Lower lobe of right lung (tissue), 2 donors: ENCODE data around the gene PLA2G4E. TPM values are rescaled to one million over a fixed set of nuclear protein-coding genes. Genes with fewer than 3 reads are reported as not detected.
A peak's percentile ranks its signal among the peaks of the same experiment; 100 is the strongest.

ENCODE experiments used
- ATAC-seq, 2 donors: fragments of 200-7000 bp; cut with Tn5 transposase; one replicate each; pipeline ENCODE4 v1.9.1; 2020 to 2022; ENCODE audit warnings: mild to moderate bottlenecking in 2 of 2, moderate library complexity in 2 of 2
- DNase-seq: peaks from one replicate; pipeline ENCODE4 v3.0.0-alpha.2; 2020
- H3K27ac ChIP-seq: fragments of 200-600 bp; one replicate; pipeline ENCODE4 v1.8.0; 2022
- H3K27me3 ChIP-seq: fragments of 200-600 bp; one replicate; pipeline ENCODE4 v1.8.0; 2022; ENCODE audit warnings: low read depth
- H3K36me3 ChIP-seq: fragments of 200-600 bp; one replicate; pipeline ENCODE4 v1.8.0; 2022; ENCODE audit warnings: mild to moderate bottlenecking
- H3K4me1 ChIP-seq: fragments of 200-600 bp; one replicate; pipeline ENCODE4 v1.8.0; 2022
- H3K4me3 ChIP-seq: fragments of 200-600 bp; one replicate; pipeline ENCODE4 v1.8.0; 2022; ENCODE audit warnings: mild to moderate bottlenecking
- H3K9me3 ChIP-seq: fragments of 200-600 bp; one replicate; pipeline ENCODE4 v1.8.0; 2022
- intact Hi-C: fragments of 100-400 bp; cut with DNase I; formaldehyde crosslinking; loops from one replicate; pipeline ENCODE4 v1.11.0; 2022
- total RNA-seq: library from RNA; stranded (reverse); fragmentation: NEBNext Ultra II Directional; extraction: Animal tissue kit (Norgen Biotek cat#: 25700); gene quantifications from one replicate; pipeline ENCODE4 v1.2.1, GENCODE V29; 2021
- TF ChIP-seq, protein P1 (sequence below): fragments of 200-600 bp; IDR thresholded peaks from one replicate; pipeline ENCODE4 v1.8.0; 2022; ENCODE audit warnings: antibody characterized with exemption, mild to moderate bottlenecking
- donor health status: DM: no; HTN: yes; CAD: no; lungs with severe emphysema.

PLA2G4E gene
- total RNA-seq, 1 donor from 2014 or later, result 1.1 TPM

DNA sequence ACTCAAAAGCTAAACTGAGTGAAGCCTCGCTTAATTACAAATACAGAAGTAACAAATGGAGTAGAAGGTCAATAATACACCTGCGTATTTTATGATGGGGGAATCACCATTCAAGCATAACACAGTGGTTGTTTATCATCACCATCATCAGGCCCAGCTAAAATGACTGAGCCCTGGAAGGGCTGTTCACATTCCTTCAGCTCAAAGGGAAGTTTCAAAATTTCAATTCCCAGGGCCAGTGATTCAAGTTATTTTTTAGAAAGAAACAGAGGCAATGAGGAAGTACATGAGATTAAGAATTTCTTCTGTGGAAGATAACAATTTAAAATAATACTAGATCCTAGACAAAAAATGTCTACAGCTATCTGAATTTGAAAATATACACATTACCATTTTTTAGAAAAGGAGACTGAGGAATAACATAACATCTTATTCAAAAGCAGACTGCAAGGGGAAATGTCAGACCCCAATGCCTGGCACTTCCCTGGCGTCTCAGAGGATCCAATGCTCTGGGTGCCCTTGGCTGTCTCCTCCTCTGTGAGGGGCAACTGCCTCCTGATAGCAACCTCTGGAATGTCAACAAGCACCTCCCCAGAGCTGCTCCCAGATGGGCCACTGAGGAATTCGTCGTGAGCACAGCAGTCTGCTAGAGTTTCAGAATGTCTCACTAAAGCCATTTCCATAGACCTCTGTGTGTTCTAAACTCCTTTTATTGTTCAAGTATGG lies 71.3 kb downstream of the PLA2G4E start:
- intact Hi-C loops, result no loop called here
- peaks cover 55% of the 10 kb centered on the region for H3K36me3 ChIP-seq
- peak overlapping the region; percentile 32 for H3K27ac ChIP-seq
- H3K4me1 ChIP-seq, result peaks cover 47% of the 10 kb centered on the region
- DNase-seq, result no peak
- no peaks in the 10 kb centered on the region for H3K27me3 ChIP-seq
- no peaks in the 10 kb centered on the region for H3K9me3 ChIP-seq
- TF ChIP-seq, protein P1, sequence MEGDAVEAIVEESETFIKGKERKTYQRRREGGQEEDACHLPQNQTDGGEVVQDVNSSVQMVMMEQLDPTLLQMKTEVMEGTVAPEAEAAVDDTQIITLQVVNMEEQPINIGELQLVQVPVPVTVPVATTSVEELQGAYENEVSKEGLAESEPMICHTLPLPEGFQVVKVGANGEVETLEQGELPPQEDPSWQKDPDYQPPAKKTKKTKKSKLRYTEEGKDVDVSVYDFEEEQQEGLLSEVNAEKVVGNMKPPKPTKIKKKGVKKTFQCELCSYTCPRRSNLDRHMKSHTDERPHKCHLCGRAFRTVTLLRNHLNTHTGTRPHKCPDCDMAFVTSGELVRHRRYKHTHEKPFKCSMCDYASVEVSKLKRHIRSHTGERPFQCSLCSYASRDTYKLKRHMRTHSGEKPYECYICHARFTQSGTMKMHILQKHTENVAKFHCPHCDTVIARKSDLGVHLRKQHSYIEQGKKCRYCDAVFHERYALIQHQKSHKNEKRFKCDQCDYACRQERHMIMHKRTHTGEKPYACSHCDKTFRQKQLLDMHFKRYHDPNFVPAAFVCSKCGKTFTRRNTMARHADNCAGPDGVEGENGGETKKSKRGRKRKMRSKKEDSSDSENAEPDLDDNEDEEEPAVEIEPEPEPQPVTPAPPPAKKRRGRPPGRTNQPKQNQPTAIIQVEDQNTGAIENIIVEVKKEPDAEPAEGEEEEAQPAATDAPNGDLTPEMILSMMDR, result no peak
- no peak overlapping the region for H3K4me3 ChIP-seq
- ATAC-seq, result no peak

DNA sequence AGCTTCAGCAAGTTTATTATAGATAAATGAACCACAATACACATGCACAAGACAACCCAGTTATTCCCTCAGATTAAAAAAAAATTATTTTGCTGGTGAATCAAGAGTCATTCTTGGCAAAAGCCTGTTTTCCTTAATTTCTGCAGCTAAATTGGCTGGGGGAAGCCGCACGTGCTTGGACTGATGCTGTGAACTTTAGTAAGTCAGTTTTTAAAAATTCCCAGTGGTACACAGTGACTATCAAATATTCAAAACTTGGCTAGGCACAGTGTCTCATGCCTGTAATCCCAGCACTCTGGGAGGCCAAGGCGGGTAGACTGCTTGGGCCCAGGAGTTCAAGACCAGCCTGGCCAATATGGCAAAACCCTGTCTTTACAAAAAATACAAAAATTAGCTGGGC lies 72.4 kb downstream of the PLA2G4E start:
- DNase-seq (no peak), ATAC-seq (no peak)
- Histone ChIP-seq H3K27ac (no peak overlapping the region), H3K9me3 (no peaks in the 10 kb centered on the region), H3K4me3 (no peak overlapping the region), H3K4me1 (peaks cover 58% of the 10 kb centered on the region), H3K36me3 (peaks cover 51% of the 10 kb centered on the region), H3K27me3 (no peaks in the 10 kb centered on the region)
- intact Hi-C loops, result no loop called here
- TF ChIP-seq, protein P1, result no peak

DNA sequence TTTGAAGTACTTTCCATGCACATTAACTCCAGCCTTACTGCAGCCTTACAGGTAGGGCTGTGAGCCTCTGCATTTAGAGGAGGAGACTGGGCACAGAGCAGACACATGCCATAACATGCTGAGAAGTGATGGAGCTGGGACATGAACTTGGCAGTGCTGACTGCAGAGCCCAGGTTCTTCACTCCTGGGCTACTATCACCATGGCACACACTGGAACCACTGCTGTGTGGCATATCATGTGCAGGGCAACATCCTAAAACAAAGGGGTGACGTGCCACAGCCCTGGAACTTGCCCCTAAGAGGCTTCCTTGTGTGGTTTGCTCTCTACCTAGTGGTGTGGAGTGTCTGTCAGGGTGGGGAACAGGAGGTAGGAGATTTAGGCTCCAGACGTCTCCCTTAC lies 73.9 kb downstream of the PLA2G4E start:
- DNase-seq, result no peak
- TF ChIP-seq, protein P1, result no peak

DNA sequence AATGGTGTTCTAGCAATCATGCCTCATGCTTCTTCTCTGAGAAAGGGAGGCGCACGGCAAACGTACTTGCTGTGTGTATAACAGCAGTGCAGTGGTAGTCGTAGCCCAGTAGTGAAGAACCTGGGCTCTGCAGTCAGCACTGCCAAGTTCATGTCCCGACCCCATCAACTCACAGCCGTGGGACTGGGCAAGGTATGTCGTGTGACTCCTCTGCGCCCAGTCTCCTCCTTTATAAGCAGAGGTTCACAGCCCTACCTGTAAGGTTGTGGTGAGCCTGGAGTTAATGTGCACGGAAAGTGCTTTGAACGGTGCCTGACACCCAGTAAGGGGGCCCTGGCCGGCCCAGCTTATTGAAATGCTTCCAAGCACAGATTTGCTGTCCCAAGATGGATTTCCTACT lies 75.1 kb downstream of the PLA2G4E start:
- no peak for DNase-seq
- Histone ChIP-seq H3K36me3 (peaks cover 51% of the 10 kb centered on the region), H3K9me3 (no peaks in the 10 kb centered on the region), H3K27ac (no peak overlapping the region), H3K27me3 (no peaks in the 10 kb centered on the region), H3K4me3 (no peak overlapping the region), H3K4me1 (peaks cover 47% of the 10 kb centered on the region)
- intact Hi-C loops, result no loop called here
- TF ChIP-seq, protein P1, result no peak
- no peak for ATAC-seq

More for the DNA sequence above, 73.9 kb downstream of the PLA2G4E start:
- no peaks in the 10 kb centered on the region for H3K27me3 ChIP-seq
- no peak overlapping the region for H3K27ac ChIP-seq
- peaks cover 46% of the 10 kb centered on the region for H3K36me3 ChIP-seq
- no peak for ATAC-seq
- H3K4me1 ChIP-seq, result peaks cover 59% of the 10 kb centered on the region
- H3K4me3 ChIP-seq, result no peak overlapping the region
- intact Hi-C loops, result no loop called here
- H3K9me3 ChIP-seq, result no peaks in the 10 kb centered on the region

DNA sequence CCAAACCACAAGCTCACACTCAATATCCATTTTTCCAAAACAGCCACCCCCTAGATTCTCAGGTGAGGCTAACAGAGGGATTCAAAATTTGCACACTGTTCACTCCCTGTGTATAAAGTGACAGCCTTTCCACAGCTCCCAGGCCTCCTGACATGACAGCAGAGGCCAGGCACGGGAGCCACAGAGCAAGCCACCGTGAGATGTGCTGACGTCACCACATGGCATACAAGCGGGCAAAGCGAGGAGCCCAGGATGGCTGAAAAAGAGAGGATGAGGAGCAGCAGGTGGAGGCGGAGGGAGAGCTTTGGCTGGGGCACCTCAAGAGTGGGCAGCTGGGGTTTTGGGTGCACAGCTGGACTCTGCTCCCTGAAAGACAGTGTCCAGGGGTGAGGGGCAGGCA lies 75.6 kb downstream of the PLA2G4E start:
- DNase-seq, result no peak
- Histone ChIP-seq H3K4me1 (peaks cover 41% of the 10 kb centered on the region), H3K9me3 (no peaks in the 10 kb centered on the region), H3K4me3 (no peak overlapping the region), H3K27ac (no peak overlapping the region), H3K27me3 (no peaks in the 10 kb centered on the region), H3K36me3 (peaks cover 51% of the 10 kb centered on the region)
- TF ChIP-seq, protein P1, result no peak
- ATAC-seq, result no peak
- intact Hi-C loops, result no loop called here
